HG03432 (cell line): Measurements from ENCODE around the gene NPLOC4.
A peak's percentile ranks its signal among the peaks of the same experiment; 100 is the strongest.
"Not testable (repeated sequence)": the region's sequence is repeated elsewhere in the genome, so short reads cannot be mapped to it uniquely, and the experiment has no call there.

Experiments used
- ATAC-seq: cut with Tn5 transposase; IDR thresholded peaks from one replicate; pipeline ENCODE4 v1.9.1; 2021; ENCODE audit warnings: mild to moderate bottlenecking, moderate library complexity; ENCODE audit not compliant: unreplicated experiment

Gene NPLOC4

DNA sequence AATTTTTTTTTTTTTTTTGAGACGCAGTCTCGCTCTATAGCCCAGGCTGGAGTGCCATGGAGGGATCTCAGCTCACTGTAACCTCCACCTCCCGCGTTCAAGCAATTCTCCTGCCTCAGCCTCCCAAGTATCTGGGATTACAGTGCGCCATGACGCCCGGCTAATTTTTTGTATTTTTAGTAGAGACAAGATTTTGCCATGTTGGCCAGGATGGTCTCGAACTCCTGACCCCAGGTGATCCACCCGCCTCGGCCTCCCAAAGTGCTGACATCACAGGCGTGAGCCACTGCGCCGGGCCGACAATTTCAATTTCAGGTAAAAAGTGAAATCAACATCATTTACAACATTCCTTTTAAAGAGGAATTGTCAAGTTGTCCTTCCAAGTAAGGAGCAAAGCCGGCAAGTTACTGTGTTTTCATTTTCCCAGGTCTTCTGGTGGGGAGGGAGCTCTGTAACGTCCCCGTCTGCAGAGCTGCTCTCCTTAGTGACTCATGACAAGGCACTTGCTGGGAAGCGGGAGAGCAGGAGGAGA, 873 bp downstream of the NPLOC4 start:
- peak; percentile 3 for ATAC-seq

DNA sequence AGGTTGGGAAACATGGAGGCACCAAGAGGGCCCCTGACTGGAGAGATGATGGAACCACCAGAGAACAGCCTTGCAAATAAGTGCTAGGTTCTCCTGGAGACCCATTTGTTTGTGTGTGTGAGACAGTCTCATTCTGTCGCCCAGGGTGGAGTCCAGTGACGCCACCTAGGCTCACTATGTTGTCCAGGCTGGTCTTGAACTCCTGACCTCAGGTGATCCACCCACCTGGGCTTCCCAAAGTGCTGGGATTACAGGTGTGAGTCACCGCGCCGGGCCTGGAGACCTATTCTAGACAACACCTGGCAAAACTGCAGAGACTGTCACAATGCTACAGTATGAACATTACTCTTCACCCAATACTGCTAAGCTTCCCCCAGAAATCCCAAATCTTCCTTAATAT, 1.5 kb downstream of the NPLOC4 start:
- no peak for ATAC-seq

DNA sequence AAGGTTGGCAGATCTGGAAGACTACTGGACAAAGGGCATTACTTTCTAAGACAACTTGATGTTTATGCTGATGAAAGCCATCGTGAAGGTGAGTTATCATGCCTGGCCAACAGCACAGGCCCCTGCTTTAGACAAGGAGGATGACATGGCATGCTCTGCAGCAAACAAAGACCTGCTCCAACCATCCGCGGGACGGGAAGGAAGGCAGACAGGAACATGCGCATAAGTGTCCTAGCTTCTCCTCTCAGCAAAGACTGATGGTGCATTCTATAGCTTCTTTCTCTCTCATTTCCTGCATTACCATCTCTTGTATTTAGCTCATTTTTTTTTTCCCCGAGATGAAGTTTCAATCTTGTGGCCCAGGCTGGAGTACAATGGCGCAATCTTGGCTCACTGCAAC, 5.4 kb downstream of the NPLOC4 start:
- no peak for ATAC-seq

DNA sequence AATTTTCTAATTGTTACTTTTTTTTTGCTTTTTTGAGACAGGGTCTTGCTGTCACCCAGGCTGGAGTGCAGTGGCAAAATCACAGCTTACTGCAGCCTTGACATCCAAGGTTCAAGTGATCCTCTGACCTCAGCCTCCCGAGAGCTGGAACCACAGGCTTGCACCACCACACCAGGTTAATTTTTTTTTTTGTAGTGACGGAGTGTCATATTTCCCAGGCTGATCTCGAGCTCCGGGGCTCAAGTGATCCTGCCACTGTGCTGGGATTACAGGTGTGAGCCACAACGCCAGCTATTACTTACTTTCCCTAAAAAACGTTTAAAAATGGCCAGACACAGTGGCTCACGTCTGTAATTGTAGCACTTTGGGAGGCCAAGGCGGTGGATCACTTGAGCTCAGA, 6.6 kb downstream of the NPLOC4 start:
- ATAC-seq = no peak

DNA sequence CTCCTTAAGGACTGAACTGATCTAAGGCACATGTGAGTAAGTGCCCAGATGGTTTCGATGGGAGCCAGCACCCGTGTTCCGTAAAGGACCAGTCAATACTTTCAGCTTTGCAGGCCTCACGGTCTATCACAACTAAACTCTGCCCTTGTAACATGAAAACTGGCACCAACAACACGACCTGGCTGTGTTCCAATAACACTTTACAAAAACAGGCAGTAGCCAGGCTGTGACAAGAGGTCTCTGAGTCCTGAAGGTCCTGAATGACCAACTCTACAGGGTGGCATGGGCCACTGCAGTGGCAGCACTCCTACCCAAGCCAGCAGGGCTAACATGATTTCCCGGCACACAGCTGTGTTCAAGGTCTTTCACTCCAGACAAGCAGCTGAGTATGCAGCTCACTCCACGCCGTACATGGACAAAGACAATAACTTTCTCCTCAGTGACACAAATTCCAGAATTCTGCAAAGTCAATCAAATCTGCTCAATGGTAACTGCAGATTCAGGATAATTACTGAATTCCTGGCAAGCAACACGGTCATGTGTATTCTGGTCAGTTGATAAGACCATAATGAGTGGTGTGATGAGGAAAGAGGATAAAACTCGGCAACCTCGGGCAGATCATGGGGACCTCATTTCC, 15.3 kb downstream of the NPLOC4 start:
- no peak for ATAC-seq

DNA sequence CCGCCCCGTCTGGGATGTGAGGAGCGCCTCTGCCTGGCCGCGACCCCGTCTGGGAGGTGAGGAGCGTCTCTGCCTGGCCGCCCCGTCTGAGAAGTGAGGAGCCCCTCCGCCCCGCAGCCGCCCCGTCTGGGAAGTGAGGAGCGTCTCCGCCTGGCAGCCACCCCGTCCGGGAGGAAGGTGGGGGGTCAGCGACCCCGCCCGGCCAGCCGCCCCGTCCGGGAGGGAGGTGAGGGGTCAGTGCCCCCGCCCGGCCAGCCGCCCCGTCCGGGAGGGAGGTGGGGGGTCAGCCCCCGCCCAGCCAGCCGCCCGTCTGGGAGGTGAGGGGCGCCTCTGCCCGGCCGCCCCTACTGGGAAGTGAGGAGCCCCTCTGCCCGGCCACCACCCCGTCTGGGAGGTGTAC, 18.6 kb downstream of the NPLOC4 start:
- ATAC-seq = not testable (repeated sequence)

DNA sequence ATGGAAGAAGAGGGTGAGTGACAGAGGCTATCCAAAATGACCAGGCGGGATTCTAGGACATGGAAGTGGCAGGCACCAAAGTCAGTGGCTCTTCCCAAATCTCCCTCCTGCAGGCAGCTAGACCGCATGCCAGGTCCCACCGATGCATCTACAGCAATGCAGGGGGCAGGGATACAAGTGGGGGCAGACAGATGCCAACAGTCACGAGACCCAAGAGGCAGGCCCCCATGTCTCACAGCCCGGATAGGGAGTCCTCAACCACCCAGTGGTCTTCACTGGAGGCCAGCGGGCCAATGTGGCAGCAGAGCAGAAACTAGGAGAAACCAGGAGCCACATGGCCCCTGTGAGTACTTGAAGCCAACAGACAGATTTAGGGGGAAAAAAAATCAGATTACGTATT, 20.0 kb downstream of the NPLOC4 start:
- no peak for ATAC-seq

DNA sequence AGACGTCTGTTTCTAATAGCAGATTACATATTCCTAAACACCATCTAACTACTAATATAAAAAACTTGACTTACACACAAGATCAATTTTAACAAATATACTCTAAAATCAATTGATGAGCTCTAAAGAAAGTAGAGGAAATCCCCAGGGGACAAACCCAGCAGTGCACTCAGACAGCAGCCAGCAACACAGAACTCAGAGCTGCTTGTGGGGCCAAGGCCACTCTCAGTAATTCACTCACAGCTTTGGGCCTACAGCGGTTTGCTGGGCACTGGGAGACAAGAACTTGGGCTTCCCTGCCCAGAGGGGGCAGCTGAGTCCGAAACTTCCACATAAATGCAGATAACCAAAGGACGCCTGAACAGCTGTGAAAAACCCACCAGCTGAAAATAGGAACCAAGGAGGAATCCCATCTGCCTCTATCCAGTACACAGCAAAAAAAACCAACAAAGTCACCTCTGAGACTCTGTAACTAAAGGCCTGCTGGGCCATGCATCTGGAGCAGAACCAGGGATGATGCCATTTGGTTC, 21.4 kb downstream of the NPLOC4 start:
- no peak for ATAC-seq

DNA sequence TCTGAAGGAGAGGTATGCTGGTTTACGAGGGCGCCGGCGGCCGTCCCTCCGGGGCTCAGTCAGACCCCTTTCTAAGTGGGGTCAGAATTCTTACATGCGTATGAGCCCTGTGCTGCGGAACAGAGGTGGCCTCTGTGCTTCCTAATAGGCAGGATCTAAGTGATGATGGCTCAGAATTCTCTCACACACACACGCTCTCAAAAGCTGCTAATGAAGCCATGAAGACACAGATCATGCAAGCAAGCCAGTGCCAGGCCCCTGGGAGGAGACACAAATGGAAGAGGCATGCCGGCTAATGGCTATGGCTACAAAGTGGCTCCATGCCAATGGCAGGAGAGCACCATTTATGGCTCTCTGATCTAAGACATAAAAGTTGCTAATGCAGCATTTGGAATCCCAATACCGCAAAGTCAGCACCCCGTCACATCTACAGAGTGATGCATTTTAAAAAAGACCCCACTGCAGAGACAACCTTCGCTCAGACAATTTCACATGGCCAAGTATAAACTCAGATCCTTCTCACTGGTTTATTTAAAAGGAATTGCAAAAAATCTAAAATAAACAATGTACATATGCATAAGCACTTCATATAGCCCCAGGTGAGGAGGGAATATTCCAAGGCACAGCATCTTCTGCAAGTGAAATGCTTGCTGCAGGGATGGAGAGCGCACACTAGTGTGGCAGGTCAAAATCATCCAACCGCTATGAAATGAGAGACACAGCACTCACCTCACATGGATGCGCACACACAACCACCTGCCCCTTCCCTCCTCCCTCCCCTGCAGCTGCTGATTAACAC, 24.5 kb downstream of the NPLOC4 start:
- no peak for ATAC-seq

DNA sequence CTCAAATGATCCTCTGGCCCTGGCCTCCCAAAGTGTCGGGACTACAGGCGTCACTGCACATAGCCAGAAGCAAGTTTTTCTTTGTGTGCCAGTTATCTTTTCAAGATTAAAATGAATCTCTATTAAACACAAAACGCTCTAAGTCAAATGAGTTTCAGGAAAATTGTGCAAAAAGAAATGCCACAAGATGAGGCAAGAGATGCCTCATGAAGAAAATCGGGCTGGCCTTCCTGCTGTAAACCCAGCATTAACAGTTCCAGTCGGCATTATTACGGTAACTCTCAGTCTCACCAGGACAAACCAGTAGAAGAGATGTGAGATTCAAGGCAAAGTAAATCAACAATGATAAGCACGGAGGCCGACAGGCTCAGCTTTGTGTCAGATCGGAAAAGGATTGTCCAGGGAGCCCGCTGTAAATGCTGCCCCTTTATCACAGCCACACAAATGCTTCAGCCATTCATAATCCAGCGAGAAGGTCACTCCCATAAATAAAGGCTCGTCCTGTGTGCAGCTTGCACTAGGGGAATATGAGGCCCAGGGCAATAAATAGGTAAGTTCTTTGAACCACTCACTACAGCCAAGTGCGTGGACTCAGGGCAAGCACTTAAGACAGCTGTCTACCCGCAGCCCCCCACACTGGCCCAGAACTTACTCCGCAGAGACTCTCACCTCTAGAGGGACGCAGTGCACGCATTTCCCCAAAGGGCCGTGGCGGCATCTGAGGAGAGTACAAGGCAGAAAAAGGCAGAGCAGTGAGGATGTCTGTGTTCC, 27.2 kb downstream of the NPLOC4 start:
- no peak for ATAC-seq

DNA sequence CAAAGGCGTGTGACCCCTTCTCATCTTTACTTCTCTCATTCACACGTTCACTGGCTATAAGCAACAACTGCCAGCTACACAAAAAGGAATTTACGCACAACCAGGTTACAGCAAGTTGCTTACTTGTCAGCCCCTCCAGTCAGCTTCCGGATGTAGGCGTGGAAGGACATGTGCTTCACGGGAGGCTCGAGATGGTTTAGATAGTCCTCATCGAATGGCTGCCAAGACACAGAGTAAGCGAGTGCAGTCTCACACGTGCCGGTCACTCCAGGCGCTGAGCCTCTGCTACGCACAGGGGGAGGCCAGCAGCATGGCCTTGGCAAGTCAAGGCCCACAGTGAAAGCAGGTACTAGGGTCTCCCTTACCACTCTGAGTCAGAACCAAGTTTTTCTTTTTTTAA, 28.3 kb downstream of the NPLOC4 start:
- no peak for ATAC-seq

DNA sequence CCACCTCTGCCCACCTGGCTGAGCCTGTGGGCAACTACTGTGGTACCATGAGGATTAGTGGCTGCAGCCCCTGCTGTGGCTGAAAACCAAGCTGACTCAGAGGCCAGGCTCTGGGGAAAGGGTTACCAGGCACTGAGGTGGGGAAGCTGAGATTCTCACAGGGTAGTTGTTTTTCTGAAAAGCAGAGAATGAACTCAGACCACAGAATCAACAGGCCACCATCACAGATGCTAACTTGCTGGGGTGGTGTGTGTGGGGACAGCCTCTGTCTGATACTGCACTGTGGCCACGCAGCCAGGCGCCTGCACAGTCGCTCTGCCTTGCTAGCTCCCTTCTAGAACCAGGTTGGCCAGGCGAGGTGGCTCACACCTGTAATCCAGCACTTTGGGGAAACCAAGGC, 28.8 kb downstream of the NPLOC4 start:
- ATAC-seq = no peak

DNA sequence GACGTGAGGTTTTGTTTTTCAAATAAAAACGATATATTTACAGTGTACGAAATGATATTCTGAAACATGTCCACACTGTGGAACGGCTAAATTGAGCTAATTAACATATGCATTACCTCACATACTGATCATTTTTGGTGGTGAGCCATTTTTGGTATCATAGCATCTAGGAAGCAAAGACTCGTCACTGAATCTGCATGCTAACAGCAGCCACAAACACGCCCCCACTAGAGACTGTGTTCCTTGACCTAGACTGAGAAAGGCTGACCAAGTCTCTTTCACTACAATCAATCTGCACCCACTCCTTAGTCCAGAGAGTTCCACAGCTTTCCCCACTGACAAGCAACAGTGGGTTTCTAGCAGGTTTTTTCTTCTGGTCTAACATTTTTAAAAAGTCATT, 29.5 kb downstream of the NPLOC4 start:
- ATAC-seq = no peak

DNA sequence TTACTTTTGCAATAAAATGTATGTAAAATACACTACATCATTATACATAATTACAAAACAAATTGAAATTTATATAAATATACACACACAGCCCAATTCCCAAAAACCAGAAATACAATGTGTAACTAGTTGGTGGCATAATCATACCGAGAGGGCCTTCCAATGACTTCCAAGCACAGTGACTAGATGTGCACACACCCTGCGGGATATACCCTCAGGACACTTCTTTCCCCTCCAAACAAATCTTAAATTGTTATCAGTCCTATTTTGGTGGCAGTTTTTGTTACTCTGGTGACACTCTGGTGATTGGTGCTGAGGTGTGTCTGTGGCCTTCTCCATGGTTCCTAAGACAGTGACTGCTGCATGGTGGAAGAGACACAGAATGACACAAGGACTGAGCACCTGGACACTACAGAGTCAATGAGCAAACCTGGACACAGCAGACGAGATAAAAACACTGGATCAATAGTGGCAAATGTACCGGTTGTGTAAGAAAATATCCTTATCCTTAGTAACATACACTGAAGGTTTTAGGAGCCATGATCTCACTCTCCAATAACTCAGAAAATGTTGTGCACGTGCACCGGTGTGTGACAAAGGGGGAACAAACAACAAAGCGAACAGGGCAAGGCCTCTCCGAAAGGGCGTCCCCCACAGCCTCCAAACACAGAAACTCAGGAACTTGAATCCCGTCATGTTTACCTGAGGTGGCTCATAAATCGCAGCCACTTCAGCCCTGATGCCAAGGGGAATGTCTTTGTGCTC, 32.9 kb downstream of the NPLOC4 start:
- no peak for ATAC-seq

DNA sequence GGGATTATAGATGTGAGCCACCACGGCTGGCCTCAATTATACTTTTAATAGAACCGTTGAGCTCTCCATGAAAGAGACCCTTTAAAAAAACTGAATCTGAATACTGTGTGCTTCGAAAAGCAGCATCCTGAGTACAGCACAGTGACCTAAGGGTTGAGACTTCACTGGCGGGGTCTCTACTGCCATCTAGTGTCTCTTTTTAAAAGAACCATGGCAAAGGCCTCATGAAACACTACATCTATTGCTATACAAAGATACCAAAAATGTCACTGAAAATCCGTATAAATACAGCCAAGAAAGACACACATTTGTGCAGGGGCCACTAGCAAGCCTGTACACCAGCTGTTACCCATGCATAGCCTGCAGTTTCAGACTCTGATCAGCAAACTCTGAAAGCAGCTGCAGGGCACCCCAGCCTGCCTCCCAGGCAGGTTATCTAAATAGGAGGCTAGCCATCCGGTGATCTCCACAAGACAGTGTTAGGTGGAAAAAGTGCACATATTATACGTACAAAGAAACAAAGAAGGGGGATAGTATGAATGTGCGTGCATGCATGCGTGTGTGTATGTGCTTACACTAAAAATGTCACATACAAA, 35.3 kb downstream of the NPLOC4 start:
- no peak for ATAC-seq

DNA sequence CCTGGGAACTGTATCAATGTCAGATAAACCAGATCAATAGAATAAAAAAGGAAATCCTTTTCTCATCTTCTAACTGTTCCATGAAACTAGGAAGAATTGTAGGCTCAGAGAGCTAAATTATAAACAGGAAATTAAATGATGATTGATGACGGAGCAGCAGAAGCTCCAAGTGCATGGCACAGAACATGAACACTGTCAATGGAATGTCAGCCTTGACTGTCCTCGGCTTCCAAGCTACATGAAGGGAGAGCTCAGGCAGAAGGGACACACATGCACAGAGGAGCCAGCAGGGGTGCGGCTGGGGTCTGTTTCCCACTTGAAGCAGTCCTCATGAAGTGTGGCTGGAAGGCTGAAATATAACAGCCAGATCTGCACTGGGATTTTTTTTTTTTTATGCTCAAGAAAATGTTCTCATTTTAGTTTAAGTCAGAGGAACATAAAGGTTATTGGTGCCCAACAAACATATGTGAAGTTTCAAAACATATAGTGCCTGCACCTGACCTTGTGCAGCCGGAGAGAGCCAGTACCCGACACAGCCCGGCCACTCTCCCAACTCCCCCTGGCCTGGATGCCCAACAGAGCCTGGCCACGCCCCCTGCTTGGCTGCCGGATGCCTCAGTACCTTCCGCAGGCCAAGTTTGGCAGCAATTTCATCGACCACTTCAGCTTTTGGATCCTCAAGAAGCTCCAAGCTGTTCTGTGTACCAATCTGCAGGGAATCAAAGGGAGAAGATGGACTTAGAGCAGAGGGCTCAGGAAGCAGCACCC, 37.0 kb downstream of the NPLOC4 start:
- no peak for ATAC-seq

DNA sequence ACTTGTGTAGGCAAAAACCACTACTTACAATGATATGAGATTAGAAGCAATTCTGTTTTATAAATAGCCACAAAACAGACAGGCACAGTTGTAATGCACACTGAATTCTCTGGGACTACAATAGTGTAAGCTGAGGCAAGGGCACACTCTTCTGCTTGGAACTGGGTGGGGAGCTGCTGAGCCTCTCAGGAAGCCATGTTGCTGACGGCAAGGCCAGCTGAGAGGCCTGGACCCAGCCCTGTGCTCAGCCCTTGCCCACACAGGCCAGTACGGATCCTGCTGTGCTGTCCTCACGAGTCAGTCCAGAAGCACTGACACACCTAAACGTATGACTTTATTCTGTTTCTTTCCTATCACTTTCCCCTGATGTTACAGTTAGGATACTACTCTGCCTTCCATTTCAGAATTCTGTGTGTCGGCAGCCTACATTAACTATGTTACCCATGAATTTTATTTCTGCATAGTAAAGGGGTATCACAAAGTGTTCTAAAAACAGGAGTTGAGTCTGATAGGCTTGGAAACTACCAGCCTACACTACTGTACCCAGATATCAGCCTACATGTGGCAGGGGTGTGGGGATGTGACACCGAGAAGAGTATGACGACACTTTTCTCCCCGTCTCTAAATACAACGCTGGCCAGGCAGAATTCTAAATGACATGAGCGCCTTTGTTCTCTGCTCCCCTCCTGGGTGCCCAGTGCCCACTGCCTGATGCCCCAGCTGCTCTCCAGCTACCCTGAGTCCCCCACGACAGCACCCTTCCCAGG, 43.6 kb downstream of the NPLOC4 start:
- ATAC-seq = no peak

DNA sequence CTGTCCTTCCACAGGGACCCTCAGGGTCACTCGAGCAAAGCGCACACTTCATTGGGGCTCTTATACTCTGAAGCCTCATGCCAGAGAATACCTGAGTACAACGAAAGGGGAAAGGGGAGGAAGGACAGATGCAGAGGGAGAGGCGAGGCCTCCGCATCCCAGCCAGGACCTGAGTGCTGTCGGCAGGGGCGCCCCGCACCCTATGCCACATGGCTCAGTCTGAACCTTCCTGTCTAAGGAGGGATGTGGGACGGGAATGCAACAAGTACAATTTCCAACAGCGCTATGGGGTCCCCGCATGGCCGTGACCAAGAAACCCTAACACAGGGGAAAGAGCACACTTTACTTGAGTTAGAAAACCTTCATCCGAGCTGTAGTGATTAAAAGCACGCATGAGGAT, 44.9 kb downstream of the NPLOC4 start:
- no peak for ATAC-seq

DNA sequence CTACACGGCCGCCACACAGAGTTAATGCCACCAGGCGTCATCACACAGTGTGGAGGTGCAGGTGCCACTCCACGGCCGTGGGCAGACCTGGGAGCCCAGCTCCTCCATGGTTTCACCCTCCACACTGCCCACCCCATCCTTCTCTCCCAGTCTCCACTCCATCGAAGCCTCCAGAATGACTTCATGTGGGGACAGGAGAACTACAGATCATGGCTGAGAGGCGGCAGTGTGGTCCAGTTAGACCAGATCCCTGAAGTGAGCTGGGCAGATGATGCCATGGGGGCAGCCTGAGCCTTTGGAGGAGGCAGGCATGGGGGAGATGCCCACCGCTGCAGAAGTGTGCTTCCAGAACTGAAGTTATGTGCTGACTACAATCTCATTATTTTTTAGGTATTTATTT, 46.8 kb downstream of the NPLOC4 start:
- ATAC-seq = no peak
